ENCODE measurements around the gene SRSF11. TPM values are rescaled to one million over a fixed set of nuclear protein-coding genes. Genes with fewer than 3 reads are reported as not detected.
"Not testable (repeated sequence)": the region's sequence is repeated elsewhere in the genome, so short reads cannot be mapped to it uniquely, and the experiment has no call there.

The SRSF11 gene, protein sequence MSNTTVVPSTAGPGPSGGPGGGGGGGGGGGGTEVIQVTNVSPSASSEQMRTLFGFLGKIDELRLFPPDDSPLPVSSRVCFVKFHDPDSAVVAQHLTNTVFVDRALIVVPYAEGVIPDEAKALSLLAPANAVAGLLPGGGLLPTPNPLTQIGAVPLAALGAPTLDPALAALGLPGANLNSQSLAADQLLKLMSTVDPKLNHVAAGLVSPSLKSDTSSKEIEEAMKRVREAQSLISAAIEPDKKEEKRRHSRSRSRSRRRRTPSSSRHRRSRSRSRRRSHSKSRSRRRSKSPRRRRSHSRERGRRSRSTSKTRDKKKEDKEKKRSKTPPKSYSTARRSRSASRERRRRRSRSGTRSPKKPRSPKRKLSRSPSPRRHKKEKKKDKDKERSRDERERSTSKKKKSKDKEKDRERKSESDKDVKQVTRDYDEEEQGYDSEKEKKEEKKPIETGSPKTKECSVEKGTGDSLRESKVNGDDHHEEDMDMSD
- 71.7 and 73.2 TPM in 2 replicates for total RNA-seq

DNA sequence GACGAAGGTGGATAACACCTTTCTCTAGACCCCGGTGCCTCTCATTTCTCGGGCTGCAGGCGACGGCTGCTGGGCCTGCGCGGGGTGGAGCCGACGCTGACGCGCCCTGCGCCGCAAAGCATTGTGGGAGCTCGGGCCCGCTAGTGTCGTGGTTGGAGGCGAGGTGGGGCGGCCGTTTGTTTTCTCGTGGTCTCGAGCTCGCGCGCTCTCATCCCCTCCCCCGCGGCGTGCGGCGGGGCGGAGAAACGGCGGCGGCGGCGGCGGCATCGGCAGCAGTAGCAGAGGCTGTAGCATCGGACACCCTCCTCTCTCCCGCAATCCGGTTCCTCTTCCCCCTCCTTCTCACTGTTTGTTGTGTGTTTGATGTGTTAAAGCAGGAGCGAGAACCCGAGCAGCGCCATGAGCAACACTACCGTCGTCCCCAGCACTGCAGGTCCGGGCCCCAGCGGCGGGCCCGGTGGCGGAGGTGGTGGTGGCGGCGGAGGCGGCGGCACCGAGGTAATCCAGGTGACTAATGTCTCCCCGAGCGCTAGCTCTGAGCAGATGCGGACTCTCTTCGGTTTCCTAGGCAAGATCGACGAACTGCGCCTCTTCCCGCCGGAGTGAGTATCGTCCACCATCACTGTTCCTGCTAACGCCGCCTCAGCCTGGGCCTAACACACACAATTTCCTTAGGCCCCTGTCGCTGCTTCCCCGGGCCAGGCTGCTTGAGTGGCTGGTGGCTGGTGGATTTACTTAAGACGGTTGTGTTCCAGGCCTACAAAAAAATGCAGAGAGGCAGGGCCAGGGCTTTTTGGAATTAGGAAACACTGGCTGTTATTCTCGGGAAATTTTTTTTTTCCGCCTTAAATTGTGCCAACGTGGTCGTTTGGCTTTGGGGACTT, at the start of gene SRSF11:
Gene SRSF11 (plus strand): TSS at position 143 of the 884 bp plus-strand sequence. CDS start 257 bp downstream, at position 400.
- TF ChIP-seq, protein P1, sequence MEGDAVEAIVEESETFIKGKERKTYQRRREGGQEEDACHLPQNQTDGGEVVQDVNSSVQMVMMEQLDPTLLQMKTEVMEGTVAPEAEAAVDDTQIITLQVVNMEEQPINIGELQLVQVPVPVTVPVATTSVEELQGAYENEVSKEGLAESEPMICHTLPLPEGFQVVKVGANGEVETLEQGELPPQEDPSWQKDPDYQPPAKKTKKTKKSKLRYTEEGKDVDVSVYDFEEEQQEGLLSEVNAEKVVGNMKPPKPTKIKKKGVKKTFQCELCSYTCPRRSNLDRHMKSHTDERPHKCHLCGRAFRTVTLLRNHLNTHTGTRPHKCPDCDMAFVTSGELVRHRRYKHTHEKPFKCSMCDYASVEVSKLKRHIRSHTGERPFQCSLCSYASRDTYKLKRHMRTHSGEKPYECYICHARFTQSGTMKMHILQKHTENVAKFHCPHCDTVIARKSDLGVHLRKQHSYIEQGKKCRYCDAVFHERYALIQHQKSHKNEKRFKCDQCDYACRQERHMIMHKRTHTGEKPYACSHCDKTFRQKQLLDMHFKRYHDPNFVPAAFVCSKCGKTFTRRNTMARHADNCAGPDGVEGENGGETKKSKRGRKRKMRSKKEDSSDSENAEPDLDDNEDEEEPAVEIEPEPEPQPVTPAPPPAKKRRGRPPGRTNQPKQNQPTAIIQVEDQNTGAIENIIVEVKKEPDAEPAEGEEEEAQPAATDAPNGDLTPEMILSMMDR (conservative IDR thresholded peaks at IDR 0.05; ENCODE audit: low read depth, low read length): peak; percentile 1
- peak within 1 kb of the TSS; percentile 68 for H3K4me3 ChIP-seq (ENCODE audit: low read depth, low read length)
- DNase-seq (ENCODE audit: low read depth): peak; percentile 39

DNA sequence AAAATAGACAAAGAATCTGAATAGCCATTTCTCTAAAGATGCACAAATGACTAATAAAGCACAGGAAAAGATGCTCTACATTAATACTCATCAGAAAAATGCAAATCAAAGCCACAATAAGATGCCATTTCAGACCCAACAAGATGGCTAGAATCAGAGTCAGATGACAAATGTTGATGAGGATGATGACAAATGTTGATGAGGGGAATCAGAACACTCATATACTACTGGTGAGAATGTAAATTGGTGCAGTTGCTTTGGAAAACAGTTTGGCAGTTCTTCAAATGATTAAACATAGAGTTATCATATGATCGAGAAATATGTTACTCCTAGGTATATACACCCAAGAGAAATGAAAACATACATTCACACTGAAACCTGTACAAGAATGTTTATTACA, 49.7 kb upstream of the SRSF11 start:
- H3K4me3 ChIP-seq (ENCODE audit: low read depth, low read length): no peak overlapping the region
- DNase-seq (ENCODE audit: low read depth): no peak
- TF ChIP-seq, protein P1 (conservative IDR thresholded peaks at IDR 0.05; ENCODE audit: low read depth, low read length): no peak

DNA sequence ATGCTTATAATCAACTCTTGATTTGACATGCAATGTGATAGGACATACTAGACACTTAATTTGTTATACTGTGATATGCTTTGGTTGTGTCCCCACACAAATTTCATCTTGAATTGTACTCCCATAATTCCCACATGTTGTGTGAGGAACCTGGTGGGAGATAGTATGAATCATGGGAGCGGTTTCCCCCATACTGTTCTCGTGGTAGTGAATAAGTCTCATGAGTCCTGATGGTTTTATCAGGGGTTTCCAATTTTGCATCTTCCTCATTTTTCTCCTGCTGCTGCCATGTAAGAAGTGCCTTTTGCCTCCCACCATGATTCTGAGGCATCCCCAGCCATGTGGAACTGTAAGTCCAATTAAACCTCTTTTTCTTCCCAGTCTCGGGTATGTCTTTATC, 36.0 kb upstream of the SRSF11 start:
- not testable (repeated sequence) for H3K4me3 ChIP-seq (ENCODE audit: low read depth, low read length); DNase-seq (ENCODE audit: low read depth)

DNA sequence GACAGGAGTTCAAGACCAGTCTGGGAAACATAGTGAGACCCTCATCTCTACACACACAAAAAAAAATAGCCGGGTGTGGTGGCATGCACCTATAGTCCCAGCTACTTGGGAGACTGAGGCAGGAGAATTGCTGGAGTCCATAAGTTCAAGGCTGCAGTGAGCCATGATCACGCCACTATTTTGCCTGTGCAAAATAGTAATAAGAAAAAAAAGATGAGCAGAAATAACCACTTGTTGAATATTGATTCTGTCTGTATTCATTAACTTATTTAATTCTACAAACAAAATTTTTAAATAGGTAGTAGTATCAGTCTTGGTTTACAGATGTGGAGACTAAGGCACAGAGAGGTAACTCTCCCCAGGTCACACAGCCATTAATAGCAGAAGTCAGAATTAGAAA, 32.7 kb upstream of the SRSF11 start:
- DNase-seq (ENCODE audit: low read depth): no peak
- TF ChIP-seq, protein P1 (conservative IDR thresholded peaks at IDR 0.05; ENCODE audit: low read depth, low read length): no peak

DNA sequence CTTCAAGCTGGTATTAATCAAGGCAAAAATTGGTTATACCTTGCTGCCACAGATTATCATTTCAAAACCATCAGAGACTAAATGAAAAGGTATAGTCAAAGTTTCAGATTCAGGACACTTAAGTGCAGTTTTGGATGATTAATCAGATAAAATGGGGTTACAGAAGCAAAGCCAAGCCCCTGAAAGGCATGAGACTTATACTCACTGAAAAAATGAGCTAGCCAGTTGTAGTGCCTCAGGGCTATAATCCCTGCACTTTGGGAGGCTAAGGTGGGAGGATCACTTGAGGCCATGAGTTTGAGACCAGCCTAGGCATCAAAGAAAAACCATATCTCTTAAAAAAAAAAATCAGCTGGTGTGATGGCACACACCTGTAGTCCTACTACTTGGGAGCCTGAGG, 31.0 kb upstream of the SRSF11 start:
- TF ChIP-seq, protein P1 (conservative IDR thresholded peaks at IDR 0.05; ENCODE audit: low read depth, low read length): no peak
- no peak for DNase-seq (ENCODE audit: low read depth)
- no peak overlapping the region for H3K4me3 ChIP-seq (ENCODE audit: low read depth, low read length)

More for the DNA sequence above, 32.7 kb upstream of the SRSF11 start:
- H3K4me3 ChIP-seq (ENCODE audit: low read depth, low read length): no peak overlapping the region

DNA sequence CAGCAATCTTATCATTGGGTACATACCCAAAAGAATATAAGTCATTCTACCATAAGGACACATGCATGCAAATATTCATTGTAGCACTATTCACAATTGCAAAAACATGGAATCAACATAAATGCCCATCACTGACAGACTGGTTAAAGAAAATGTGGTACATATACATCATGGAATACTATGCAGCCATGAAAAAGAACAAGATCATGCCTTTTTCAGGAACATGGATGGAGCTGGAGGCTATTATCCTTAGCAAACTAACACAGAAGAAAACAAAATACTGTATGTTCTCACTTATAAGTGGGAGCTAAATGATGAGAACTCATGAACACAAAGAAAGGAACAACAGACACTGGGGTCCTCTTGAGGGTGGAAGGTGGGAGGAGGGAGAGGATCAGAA, 28.7 kb upstream of the SRSF11 start:
- not testable (repeated sequence) for DNase-seq (ENCODE audit: low read depth); H3K4me3 ChIP-seq (ENCODE audit: low read depth, low read length)

DNA sequence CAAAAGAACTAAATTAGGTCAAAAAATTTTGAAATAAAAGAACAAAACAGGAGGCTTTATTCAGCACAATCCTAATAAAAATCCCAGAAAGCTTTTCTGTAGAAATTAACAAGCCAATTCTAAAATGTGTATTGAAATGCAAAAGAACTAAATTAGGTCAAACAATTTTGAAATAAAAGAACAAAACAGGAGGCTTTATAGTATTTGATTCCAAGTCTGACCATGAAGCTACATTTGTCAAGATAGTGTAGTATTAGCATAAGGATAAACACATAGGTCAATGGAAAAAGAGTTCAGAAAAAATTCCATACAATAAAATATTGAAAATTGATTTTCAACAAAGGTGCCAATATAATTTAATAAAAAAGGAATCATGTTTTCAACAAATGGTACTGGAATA, 26.6 kb upstream of the SRSF11 start:
- TF ChIP-seq, protein P1 (conservative IDR thresholded peaks at IDR 0.05; ENCODE audit: low read depth, low read length): no peak

More for the DNA sequence above, 26.6 kb upstream of the SRSF11 start:
- no peak overlapping the region for H3K4me3 ChIP-seq (ENCODE audit: low read depth, low read length)
- no peak for DNase-seq (ENCODE audit: low read depth)

All from epithelial cell of proximal tubule (primary cell).